Transverse colon (tissue), 4 donors: Measurements from ENCODE around the gene CHD1L. TPM values are rescaled to one million over a fixed set of nuclear protein-coding genes. Genes with fewer than 3 reads are reported as not detected.

Experiments
- DNase-seq: peaks from one replicate; pipeline ENCODE4 v3.0.0-alpha.2; 2019
- H3K27ac ChIP-seq, 4 donors: fragments of 200-600 bp; sonication (generic); 2 replicates each; pipeline ENCODE4 v1.5.1; 2016 to 2018; ENCODE audit warnings: inconsistent platforms in 4 of 4
- H3K27me3 ChIP-seq: fragments of 200-600 bp; sonication (generic); 2 replicates; pipeline ENCODE4 v1.5.1; 2017; ENCODE audit warnings: inconsistent platforms
- H3K36me3 ChIP-seq, 4 donors: fragments of 200-600 bp; sonication (generic); 2 replicates each; pipeline ENCODE4 v1.5.1; 2017 to 2019; ENCODE audit warnings: inconsistent platforms in 4 of 4
- H3K4me1 ChIP-seq, 4 donors: fragments of 200-600 bp; sonication (generic); 2 replicates each; pipeline ENCODE4 v1.5.1; 2017 to 2020; ENCODE audit warnings: inconsistent platforms in 4 of 4
- H3K4me3 ChIP-seq, 4 donors: fragments of 200-600 bp; sonication (generic); 1 replicate in 1 of 4; 2 replicates in 3 of 4; pipeline versions ENCODE4 v1.5.1 to v1.6.1; 2017 to 2019; ENCODE audit warnings: inconsistent platforms in 4 of 4
- H3K9me3 ChIP-seq, 2 donors: fragments of 200-600 bp; sonication (generic); 2 replicates each; pipeline ENCODE4 v1.5.1; 2017 to 2019; ENCODE audit warnings: inconsistent platforms in 2 of 2
- EP300 ChIP-seq: sonication (generic); formaldehyde crosslinking; IDR thresholded peaks from one replicate; pipeline ENCODE4 v1.6.1; 2017; ENCODE audit warnings: antibody characterized with exemption, low read depth
- POLR2A ChIP-seq: fragments of 450-650 bp; IDR thresholded peaks from one replicate; pipeline ENCODE4 v1.6.1; 2016; ENCODE audit warnings: antibody characterized with exemption, mild to moderate bottlenecking, moderate library complexity
- POLR2AphosphoS5 ChIP-seq, 3 donors: sonication (generic); formaldehyde crosslinking; IDR thresholded peaks; one replicate each; pipeline ENCODE4 v1.6.1; 2016; ENCODE audit warnings: antibody characterized with exemption in 3 of 3
- WGBS, 2 donors: methylation state at CpG; one replicate each; pipeline ENCODE4 v1.1.5; 2018; ENCODE audit warnings: low coverage in 1 of 2; 5-methylcytosine and 5-hydroxymethylcytosine counted together
- in situ Hi-C, 4 donors: fragments of 200-750 bp; cut with MboI; loops; one replicate each; pipeline versions ENCODE4 v1.15.0 to v1.15.1; 2017; ENCODE audit warnings: low sequenced_read_pairs in 3 of 4, low pct_ligation_motif_present in 1 of 4, low pct_unique_long_range_greater_than_20kb in 1 of 4
- intact Hi-C: fragments of 100-400 bp; cut with DNase I; formaldehyde crosslinking; loops from one replicate; pipeline ENCODE4 v1.15.1; 2023; ENCODE audit warnings: low total_unique reads
- total RNA-seq, 4 donors: library from RNA; depleted of rRNA; stranded (reverse); fragments of >200 nt; gene quantifications; one replicate each; pipeline ENCODE4 v1.1.0, GENCODE V29; 2016
- TF ChIP-seq, protein P1 (sequence below), 5 experiments: fragments of 200-600 bp in 3 of 5; fragments of 450-650 bp in 2 of 5; sonication (generic) in 3 of 5; IDR thresholded peaks; 1 replicate in 2 of 5; 2 replicates in 3 of 5; pipeline ENCODE4 v1.5.1; 2016 to 2017; ENCODE audit warnings: antibody characterized with exemption in 5 of 5, inconsistent platforms in 3 of 5, mild to moderate bottlenecking in 2 of 5, moderate library complexity in 1 of 5

The CHD1L gene
- total RNA-seq, 4 donors from 2014 or later: 27.1 to 32.9 (median 30.1) TPM

DNA sequence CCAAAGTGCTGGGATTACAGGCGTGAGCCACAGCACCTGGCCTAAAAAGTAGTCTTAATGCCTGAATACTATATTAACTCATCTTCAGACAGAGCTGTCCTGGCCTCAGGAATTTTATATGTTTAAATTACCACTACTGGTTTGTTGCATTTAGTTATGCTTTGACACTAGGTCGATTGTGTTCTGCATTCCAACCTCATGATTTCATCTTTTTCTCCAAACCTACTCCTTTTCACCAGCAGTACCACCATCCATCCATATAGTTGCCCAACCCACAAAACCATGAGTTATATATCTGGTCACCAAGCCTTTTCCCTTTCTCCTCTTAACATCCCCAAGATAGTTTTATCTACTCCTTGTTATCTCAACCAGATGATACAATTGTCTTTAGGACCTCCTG, 39.9 kb upstream of the CHD1L start:
- 40 to 74% methylated on average over 1 to 2 of the region's 2 CpGs for WGBS, 2 donors
- intact Hi-C loops: loop anchor here (10.0 kb wide), 1 partner anchor 562 kb away; the partner anchor contains the start of gene GJA5
- TF ChIP-seq, protein P1, sequence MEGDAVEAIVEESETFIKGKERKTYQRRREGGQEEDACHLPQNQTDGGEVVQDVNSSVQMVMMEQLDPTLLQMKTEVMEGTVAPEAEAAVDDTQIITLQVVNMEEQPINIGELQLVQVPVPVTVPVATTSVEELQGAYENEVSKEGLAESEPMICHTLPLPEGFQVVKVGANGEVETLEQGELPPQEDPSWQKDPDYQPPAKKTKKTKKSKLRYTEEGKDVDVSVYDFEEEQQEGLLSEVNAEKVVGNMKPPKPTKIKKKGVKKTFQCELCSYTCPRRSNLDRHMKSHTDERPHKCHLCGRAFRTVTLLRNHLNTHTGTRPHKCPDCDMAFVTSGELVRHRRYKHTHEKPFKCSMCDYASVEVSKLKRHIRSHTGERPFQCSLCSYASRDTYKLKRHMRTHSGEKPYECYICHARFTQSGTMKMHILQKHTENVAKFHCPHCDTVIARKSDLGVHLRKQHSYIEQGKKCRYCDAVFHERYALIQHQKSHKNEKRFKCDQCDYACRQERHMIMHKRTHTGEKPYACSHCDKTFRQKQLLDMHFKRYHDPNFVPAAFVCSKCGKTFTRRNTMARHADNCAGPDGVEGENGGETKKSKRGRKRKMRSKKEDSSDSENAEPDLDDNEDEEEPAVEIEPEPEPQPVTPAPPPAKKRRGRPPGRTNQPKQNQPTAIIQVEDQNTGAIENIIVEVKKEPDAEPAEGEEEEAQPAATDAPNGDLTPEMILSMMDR (IDR thresholded peaks at IDR 0.05): no peak
- TF ChIP-seq POLR2A (no peak), POLR2AphosphoS5 (IDR thresholded peaks at IDR 0.05) (no peak), EP300 (no peak)
- in situ Hi-C loops: no loop called here
- H3K36me3 ChIP-seq: peaks cover 0 to 7% (median 3%) of the 10 kb centered on the region in 4 donors
- H3K27ac ChIP-seq: no peak overlapping the region
- H3K4me1 ChIP-seq: no peaks in the 10 kb centered on the region
- no peak overlapping the region for H3K4me3 ChIP-seq
- no peaks in the 10 kb centered on the region for H3K27me3 ChIP-seq
- H3K9me3 ChIP-seq: no peaks in the 10 kb centered on the region
- DNase-seq: no peak

DNA sequence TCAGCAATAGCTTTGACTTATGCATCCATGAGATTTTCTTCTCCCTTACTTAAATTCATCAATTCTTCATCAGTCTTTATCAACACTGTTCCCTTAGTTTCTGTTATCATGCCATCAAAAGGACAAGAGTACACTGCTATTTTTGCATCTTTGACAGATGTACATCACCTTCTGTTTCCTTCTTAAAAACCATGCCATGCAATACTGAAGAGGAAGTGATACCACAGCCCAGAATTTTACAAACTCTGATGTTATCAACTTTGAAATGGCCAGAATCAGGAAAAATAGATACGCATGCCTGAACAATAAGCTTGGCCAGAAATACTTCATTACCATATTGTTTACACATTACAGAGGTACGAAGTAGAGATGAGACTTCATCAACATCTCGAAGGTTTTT, 38.4 kb upstream of the CHD1L start:
- in situ Hi-C loops: no loop called here
- Histone ChIP-seq H3K9me3 (no peaks in the 10 kb centered on the region), H3K27ac (no peak overlapping the region), H3K36me3 (peaks cover 0 to 13% (median 3%) of the 10 kb centered on the region in 4 donors), H3K4me3 (no peak overlapping the region), H3K27me3 (no peaks in the 10 kb centered on the region), H3K4me1 (no peaks in the 10 kb centered on the region)
- WGBS, 2 donors: 75 to 100% methylated on average over 1 to 3 of the region's 3 CpGs
- DNase-seq: no peak
- intact Hi-C loops: loop anchor here (10.0 kb wide), 1 partner anchor 561 kb away; the partner anchor contains the start of gene GJA5
- TF ChIP-seq EP300 (no peak), POLR2AphosphoS5 (IDR thresholded peaks at IDR 0.05) (no peak), POLR2A (no peak)
- TF ChIP-seq, protein P1 (IDR thresholded peaks at IDR 0.05): no peak

DNA sequence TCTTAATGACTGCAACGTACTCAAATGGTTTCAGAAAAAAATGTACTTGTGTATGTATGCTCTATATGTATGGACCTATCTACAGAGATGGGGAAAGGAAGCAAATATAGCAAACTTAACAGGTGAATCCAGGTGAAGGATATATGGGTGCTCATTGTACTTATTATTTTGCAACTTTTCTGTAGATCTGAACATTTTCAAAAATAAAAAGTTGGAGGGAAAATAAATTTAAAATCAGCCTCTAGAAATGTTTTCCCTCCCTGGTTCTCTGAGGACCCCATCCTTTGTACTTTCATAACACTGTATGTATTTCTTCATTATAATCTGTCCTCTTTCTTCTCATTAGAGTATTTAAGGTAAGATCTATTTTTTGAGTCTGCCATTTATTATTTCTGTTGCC, 35.3 kb upstream of the CHD1L start:
- TF ChIP-seq POLR2A (no peak), POLR2AphosphoS5 (IDR thresholded peaks at IDR 0.05) (no peak), EP300 (no peak)
- TF ChIP-seq, protein P1 (IDR thresholded peaks at IDR 0.05): no peak
- no peak overlapping the region for H3K27ac ChIP-seq
- H3K4me1 ChIP-seq: peaks cover 0 to 14% (median 5%) of the 10 kb centered on the region in 4 donors
- H3K4me3 ChIP-seq: no peak overlapping the region
- WGBS, 2 donors: 76 to 85% methylated on average over 1 of the region's 1 CpG
- H3K9me3 ChIP-seq: no peaks in the 10 kb centered on the region
- in situ Hi-C loops (no loop called here), intact Hi-C loops (loop anchor here (10.0 kb wide), 1 partner anchor 558 kb away; the partner anchor contains the start of gene GJA5)
- peaks cover 0 to 17% (median 3%) of the 10 kb centered on the region in 4 donors for H3K36me3 ChIP-seq
- no peak for DNase-seq
- H3K27me3 ChIP-seq: no peaks in the 10 kb centered on the region

DNA sequence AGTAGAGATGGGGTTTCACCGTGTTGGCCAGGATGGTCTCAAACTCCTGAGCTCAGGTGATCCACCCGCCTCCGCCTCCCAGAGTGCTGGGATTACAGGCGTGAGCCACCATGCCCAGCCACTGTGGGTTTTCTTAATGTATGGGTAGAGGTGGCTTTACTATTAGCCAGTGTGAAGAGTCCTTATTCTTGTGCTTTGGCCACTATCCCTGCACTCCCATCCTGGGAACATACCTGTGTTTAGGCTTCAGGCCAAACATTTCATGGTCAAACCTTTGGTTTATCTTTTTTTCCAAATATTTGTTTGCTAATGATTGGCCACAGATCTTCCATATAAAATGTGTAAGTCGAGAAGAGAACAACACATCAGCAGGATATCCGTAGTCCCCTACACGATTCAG, 33.9 kb upstream of the CHD1L start:
- in situ Hi-C loops: no loop called here
- peaks cover 0 to 22% (median 3%) of the 10 kb centered on the region in 4 donors for H3K36me3 ChIP-seq

More for the DNA sequence above, 33.9 kb upstream of the CHD1L start:
- H3K27ac ChIP-seq: no peak overlapping the region
- TF ChIP-seq, protein P1 (IDR thresholded peaks at IDR 0.05): no peak
- no peak for TF ChIP-seq EP300
- TF ChIP-seq POLR2AphosphoS5 (IDR thresholded peaks at IDR 0.05): no peak
- TF ChIP-seq POLR2A: no peak
- intact Hi-C loops: loop anchor here (10.0 kb wide), 1 partner anchor 556 kb away; the partner anchor contains the start of gene GJA5
- H3K4me3 ChIP-seq: no peak overlapping the region
- no peaks in the 10 kb centered on the region for H3K9me3 ChIP-seq
- peaks cover 0 to 17% (median 6%) of the 10 kb centered on the region in 4 donors for H3K4me1 ChIP-seq
- DNase-seq: no peak
- 75 to 93% methylated on average over 2 to 7 of the region's 7 CpGs for WGBS, 2 donors
- H3K27me3 ChIP-seq: no peaks in the 10 kb centered on the region
